K562 treated with DMSO at 1 percent for 48 hours (cell line): ENCODE measurements around the gene OR4Q2. TPM values are rescaled to one million over a fixed set of nuclear protein-coding genes. Genes with fewer than 3 reads are reported as not detected.

ENCODE experiments used
- total RNA-seq: library from RNA; unstranded; fragments of 300-600 nt; gene quantifications from 2 replicates; pipeline ENCODE4 v1.2.3, GENCODE V29; 2022; ENCODE audit warnings: low replicate concordance; ENCODE audit errors: extremely low read depth

OR4Q2 gene
- not detected in 2 replicates for total RNA-seq

DNA sequence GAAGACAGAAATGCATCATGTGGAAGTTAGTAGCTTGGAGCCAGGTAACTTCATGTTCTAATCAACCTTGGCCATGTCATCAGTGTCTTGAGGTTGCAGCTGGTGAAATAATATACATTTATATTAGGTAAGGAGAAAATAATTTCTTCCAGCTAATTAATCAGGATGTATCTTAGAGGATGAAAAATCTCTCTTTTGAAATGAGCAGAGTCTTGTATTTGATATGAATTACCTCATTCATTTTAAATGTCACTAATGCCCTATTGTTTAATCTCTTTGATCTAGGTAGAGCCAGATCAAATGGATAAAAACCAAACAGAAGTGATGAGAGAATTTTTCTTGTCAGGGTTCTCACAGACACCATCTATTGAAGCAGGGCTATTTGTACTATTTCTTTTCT lies at the start of gene OR4Q2:
OR4Q2 (plus strand) TSS at position 301 of the 400 bp plus-strand sequence.

GRCh38 chr14:19975291-19975690 lies 26.7 kb upstream of the OR4Q2 start, which contains the start of gene OR4K15:
OR4K15 (plus strand) TSS chr14:19975591; CDS start chr14:19975591, 0 bp downstream.

DNA sequence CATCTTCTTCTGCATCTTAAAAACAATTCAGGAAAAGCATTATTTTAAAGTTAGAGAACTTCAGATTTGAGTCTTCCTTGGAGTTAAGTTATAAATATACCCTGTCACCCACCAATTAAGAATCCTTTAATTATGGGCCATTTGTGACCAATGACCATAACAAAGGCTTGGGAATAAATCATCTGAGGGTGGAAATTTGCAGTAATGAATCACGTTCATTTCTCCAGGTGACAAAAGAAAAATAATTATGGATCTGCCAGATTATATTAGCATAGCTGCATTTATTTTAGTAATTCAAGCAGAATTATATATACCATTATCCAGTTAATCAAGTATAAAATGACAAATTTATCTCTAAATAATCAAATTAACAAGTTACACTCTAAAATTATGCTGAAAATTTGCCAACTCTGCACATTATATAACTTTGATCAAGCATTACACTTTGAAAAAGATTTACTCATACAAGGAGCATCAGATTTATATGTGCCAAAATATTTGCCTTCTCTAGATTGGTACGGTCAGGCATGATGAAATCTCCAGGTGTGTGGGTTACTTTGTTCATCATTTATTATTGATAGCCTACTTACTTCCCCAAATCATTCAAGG lies 17.4 kb downstream of the OR4Q2 start, which contains the start of gene OR4K14:
OR4K14 (minus strand) TSS at position 51 of the 609 bp plus-strand sequence. CDS start 4,114 bp downstream, outside the sequence.

DNA sequence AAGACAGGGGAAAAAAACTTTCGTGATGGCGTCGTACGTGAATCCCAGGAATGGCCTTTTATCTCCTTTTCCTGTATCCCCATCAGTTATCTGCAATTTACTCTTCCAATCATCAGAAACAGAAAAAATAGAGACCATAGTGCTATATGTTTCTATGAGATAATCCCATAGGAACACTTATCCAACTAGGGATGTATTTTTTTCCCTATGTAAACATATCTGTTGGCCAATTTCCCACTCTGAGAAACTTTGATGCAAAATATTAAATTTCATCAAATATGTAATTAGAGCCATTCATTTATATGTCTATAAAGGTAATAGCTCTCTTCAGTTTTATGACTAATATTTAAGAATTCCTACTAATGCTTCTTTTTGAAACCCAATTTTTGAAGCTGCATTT lies 34.0 kb downstream of the OR4Q2 start, which contains the start of gene OR4K13:
OR4K13 (minus strand) TSS at position 101 of the 400 bp plus-strand sequence. CDS start 1,280 bp downstream, outside the sequence.

Other genes starting within 250 kb of the OR4Q2 start
- gene OR4M1, start 228.7 kb upstream of the OR4Q2 start, total RNA-seq, result not detected in 2 replicates
- not detected in 2 replicates for gene OR4N2, start 198.4 kb upstream of the OR4Q2 start, total RNA-seq
- not detected in 2 replicates for gene OR4K2, start 127.0 kb upstream of the OR4Q2 start, total RNA-seq
- not detected in 2 replicates for gene OR4K5, start 81.6 kb upstream of the OR4Q2 start, total RNA-seq
- gene OR4K1, start 71.2 kb upstream of the OR4Q2 start, total RNA-seq, result not detected in 2 replicates
- not detected in 2 replicates for gene OR4K15, start 26.6 kb upstream of the OR4Q2 start, total RNA-seq
- gene OR4K14, start 17.1 kb downstream of the OR4Q2 start, total RNA-seq, result not detected in 2 replicates
- not detected in 2 replicates for gene OR4K13, start 33.9 kb downstream of the OR4Q2 start, total RNA-seq
- not detected in 2 replicates for gene OR4L1, start 57.9 kb downstream of the OR4Q2 start, total RNA-seq
- gene OR4K17, start 108.6 kb downstream of the OR4Q2 start, total RNA-seq, result not detected in 2 replicates
- gene OR4N5, start 136.7 kb downstream of the OR4Q2 start, total RNA-seq, result not detected in 2 replicates
- gene OR11G2, start 188.7 kb downstream of the OR4Q2 start, total RNA-seq, result not detected in 2 replicates
- not detected in 2 replicates for gene OR11H6, start 221.5 kb downstream of the OR4Q2 start, total RNA-seq
- not detected in 2 replicates for gene OR11H7, start 226.8 kb downstream of the OR4Q2 start, total RNA-seq
- not detected in 2 replicates for gene OR11H4, start 237.1 kb downstream of the OR4Q2 start, total RNA-seq